Kidney capillary endothelial cell (primary cell): Measurements from ENCODE around the gene BEND7.
"Not testable (repeated sequence)": the region's sequence is repeated elsewhere in the genome, so short reads cannot be mapped to it uniquely, and the experiment has no call there.

Source experiments
- DNase-seq: peaks from one replicate; pipeline ENCODE4 v3.0.0-alpha.2; 2018; ENCODE audit warnings: low spot score

The BEND7 gene

DNA sequence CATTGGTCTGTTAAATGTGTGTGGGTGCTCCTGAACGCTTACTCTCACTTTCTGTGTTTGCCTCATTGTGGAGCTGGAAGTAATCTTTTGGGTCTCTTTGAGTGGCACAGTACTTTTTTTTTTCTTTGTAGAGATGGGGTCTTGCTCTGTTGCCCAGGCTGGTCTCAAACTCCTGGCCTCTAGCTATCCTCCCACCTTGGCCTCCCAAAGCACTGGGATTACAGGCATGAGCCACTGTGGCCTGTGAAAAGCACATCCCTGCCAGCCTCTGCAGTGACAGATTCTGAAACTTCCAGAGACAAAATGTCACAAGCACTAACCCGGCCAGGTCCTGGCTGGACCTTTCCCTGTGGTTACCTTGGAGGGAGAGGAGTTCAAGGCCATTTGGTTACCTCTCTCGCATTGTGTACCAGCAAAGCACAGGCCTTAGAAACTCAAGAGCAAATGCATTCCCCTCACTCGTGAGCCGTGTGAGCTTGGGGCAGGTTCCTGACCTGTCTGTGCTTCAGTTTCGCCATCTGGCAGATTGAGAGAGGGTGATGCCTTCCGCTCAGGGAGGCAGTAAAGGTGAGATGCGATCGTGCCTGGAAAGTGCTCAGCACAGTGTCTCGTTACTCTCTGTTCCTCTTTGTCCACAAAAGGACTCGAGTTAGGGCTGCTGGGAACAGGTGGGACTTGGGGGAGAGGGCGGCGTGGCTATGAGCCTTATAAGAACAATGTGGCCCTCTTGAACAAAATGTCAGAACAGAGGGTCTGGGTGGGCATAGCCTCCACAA, 108.1 kb downstream of the BEND7 start:
- no peak for DNase-seq

DNA sequence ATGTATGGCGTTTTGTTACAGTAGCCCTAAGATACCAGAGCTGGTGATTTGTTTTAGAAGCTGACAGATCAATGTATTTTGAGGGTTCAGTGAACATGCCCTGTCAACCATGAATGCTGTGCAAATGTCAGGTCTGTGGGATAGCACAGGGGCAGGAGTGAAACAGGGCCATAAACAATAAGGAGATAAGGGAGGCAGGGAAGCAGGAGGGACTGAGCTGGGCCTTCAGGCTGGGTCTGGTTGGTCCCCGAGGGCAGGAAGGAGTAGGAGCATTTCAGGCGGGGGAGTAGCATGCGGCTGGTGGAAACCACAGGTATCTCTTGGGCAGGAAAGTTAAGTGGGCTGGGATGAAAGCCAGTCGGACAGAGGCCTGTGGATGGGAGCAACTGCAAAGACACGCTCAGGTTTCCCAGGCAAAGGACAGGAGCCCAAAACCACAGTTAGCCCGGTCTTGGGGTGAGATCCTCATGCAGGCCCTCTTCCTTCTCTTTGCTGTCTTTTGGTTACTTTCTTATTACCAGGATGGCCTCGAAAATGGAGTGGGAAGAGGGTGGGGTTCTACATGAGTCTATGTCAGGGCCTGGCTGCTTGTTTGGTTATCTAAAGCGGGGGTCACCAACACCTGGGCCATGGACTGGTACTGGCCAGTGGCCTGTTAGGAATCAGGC, 111.2 kb downstream of the BEND7 start:
- DNase-seq = no peak

DNA sequence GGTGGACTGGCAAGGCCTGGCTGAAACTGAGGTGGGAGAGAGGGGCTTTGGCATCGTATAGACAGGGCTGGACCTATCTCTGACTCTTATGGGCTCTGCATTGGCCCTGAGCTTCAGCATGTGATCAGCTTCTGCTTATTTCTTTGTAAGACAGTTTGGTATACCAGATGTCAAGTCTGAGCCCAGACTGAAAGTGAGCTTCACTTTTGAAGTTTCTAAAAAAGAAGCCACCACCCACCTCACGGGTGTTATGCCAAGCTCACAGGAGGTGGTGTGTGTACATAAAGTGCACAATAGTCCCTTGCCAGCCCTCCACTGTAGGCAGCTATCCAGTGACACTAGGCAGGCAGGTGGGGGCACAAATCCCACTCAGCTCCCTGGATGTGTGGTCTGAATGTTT, 112.1 kb downstream of the BEND7 start:
- no peak for DNase-seq

DNA sequence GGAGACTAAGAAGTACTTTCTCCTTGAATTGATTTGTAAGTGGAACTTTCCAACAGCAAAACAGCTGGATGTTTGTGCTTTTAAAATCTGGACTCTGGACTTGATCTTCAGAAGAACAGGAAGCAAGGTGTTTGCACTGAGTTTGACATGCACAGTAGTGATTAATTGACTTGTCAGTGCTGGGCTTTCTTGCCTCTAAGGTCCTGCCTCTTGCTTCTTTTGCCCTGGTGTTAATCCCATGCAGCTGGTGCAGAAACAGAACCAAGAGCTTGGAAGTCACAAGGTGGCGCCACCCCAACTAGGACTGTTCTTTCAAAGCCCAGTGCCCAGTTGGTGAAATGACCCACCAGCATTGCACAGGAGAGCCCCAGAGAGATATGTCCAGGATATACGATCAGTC, 114.0 kb downstream of the BEND7 start:
- DNase-seq = peak; percentile 9

DNA sequence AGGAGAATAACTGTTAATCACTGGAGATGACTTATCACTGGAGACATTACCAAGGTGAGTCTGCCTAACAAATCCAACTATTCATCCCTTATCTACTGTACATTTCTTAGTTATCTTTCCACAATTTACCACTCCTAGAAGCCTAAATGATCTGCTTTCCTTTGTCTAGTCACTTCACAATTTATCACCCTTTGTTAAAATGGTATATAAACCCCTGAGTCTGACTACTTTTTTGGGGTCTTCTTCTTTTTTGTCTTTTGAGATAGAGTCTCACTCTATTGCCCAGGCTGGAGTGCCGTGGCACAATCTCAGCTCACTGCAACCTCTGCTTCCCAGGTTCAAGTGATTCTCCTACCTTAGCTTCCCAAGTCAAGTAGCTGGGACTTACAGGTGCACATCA, 114.7 kb downstream of the BEND7 start:
- no peak for DNase-seq

DNA sequence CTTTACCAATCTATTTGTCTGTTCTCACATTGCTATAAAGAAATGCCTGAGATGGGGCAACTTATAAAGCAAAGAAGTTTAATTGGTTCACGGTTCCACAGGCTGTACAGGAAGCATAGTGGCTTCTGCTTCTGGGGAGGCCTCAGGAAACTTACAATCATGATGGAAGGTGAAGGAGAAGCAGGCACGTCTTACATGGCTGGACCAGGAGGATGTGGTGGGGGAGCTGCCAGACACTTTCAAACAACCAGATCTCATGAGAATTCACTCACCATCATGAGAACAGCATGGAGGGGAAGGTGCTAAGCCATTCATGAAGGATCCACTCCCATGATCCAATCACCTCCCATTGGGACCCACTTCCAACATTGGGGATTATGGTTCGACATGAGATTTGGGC, 115.9 kb downstream of the BEND7 start:
- no peak for DNase-seq

DNA sequence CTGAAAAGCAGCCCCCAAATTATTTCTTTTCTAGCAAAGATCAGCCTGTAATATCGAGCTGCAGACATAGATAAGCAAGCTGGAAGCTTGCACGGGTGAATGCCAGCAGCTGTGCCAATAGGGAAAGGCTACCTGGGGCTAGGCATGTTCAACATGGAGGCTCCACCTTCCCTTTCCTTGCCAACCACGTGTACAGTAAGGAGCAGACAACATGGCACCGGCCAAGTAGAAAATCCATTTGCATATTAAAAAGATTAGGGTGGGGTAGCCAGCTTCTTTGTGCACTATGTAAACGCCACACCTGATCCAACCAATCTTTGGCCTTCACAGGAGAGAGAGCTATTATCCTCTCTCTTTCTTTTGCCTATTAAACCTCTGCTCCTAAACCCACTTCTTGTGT, 124.0 kb downstream of the BEND7 start:
- no peak for DNase-seq

DNA sequence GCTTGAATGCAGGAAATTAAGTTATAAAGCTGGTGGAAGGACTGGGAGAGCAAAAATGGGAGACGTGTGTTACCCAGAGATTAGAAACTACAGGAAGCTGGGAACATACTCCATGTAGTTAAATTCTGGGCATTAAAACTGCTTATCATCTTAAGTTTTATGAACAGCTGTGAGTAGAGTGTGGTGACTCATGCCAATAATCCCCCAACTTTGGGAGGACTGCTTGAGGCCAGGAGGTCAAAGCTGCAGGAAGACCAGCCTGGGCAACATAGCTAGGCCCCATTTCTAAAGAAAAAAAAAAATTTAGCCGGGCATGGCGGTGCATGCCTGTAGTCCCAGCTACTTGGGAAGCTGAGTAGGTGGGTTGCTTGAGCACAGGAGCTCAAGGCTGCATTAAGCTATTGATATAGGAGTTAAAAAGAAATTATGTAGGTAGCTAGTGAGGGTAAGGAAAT, 124.5 kb downstream of the BEND7 start:
- DNase-seq = no peak

DNA sequence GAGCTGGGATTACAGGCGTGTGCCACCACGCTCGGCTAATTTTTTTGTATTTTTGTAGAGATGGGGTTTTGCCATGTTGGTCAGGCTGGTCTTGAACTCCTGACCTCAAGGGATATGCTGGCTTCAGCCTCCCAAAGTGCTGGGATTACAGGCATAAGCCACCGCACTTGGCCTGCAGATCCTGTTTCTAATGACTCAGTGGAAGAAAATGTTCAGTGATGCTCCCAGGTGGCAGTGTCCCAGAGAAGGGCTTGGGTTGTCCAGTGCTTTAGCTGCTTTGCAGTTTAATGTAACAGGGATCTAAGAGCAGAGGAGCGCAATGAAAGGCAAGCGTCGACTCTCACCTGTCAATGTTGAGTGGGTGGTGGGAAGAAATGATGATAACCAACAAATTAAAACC, 125.4 kb downstream of the BEND7 start:
- DNase-seq = not testable (repeated sequence)

DNA sequence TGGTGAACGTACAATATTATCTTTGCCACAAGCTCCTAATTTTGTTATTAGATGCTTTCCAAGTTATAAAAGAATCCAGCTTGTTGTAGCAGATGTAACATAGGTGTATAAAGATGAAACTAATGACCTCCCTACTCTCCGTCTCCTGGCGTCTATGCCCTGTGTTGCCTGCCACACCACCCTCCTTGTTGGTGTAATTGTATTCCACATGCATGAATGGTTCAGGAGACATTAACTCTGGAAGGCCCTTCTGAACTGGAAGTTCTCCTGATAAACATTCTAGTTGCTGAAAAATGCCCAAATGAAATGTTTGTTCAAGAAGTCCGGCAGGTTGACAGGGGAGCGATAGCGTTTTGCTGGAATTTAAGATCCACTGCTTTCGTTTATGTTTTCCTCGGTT, 126.8 kb downstream of the BEND7 start:
- DNase-seq = no peak

DNA sequence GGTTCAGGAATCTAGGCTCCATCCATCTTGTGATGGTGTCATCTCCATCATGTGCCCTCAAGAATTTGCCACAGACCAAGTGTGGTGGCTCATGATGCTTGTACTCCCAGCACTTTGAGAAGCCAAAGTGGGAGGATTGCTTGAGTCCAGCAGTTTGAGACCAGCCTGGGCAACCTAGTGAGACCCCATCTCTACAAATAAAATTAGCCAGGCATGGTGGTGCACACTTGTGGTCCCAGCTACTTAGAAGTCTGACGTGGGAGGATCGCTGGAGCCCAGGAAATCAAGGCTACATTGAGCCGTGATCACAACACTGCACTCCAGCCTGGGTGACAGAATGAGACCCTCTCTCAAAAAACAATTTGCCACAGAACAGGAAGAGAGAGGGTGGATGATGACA, 127.7 kb downstream of the BEND7 start:
- no peak for DNase-seq

DNA sequence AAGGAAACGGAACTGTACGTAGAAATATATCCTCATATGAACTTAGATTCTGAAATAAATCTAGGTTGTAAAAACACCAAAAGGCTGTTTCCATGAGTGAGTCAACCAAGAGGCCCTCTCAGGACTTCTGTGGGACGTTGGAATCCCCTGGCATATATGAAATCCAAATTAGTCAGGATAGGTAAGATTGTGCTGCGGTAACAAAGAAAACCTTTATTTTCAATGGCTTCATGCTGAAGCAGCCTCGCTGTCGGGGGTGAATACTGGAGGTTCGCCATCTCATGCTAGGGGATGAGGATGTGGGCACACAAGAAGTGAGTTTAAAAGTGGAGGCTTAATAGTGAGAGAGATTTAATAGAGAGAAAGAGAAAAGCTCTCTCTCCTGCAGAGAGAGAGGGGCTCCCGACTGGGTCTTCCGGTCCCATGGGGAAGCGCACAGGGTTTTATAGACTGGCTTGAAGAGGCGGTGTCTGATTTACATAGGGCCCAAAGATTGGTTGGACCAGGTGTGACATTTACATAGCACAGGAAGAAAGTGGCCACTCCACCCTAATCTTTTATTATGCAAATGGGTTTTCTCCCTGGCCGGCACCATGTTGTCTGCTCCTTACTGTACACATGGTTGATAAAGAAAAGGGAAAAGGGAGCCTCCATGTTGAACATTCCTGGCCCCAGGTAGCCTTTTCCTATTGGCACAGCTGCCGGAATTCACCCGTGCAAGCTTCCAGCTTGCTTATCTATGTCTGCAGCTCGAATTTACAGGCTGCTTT, 128.4 kb downstream of the BEND7 start:
- no peak for DNase-seq

DNA sequence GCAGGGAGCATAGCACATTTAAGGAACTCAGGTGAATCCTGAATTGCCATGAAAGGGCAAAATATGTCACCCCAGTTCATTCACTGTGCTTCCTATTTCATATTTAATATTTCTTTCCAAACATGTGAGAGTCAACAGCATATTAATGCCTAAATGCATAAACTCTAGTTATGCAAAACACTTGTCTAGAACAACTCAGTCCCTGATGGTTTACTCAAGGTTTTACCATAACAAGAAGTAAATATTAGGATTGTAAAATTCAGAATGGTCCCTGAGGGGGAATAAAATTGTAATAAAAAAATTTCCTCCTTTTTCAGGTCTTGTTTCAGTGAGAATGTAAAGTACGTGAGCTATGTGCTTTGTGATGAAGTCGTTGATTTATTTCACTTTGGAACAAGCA, 129.1 kb downstream of the BEND7 start:
- DNase-seq = no peak

DNA sequence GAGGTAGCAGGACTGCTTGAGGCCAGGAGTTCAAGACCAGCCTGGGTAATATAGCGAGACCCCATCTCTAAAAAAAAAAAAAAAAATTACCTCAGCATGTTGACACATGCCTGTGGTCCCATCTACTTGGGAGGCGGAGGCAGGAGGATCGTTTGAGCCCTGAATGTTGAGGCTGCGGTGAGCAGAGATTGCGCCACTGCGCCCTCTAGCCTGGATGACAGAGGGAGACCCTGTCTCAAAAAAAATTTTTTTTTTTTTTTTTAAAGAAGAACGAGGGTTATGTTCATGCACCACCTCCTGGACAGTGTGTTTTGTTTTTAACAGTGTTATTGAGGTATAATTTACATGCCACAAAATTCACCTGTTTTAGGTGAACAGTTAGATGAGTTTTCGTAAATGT, 129.6 kb downstream of the BEND7 start:
- DNase-seq = no peak

DNA sequence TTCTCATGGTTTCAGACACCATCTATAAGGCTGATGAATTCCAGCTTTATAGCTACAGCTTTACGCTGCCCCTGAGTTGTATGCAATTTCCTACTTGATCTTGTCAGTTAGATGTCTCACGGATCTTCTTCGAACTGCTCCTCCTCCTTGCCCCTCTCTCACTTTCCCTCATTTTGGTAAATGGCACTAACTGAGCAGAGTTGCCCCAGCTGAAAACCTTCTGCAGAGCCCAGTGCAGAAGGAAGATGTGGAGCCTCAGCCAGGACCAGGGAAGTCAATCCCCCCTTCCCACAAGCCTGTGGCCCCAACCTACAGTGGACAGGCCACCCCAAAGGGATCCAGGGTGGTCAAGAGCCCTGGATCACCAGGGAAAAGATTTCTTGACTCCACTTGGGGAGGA, 131.8 kb downstream of the BEND7 start:
- no peak for DNase-seq

DNA sequence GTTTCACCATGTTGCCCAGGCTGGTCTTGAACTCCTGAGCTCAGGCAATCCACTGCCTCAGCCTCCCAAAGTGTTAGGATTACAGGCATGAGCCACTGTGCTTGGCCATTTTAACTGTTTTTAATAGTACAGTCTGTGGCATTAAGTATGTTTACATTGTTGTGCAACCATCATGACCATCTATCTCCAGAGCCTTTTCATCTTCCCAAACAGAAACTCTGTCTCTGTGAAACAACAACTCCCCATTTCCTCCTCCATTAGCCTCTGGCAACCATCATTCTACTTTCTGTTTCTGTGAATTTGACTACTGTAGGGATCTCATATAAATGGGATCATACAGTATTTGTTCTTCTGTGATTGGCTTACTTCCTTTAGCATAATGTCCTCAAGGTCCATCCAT, 132.4 kb downstream of the BEND7 start:
- no peak for DNase-seq

DNA sequence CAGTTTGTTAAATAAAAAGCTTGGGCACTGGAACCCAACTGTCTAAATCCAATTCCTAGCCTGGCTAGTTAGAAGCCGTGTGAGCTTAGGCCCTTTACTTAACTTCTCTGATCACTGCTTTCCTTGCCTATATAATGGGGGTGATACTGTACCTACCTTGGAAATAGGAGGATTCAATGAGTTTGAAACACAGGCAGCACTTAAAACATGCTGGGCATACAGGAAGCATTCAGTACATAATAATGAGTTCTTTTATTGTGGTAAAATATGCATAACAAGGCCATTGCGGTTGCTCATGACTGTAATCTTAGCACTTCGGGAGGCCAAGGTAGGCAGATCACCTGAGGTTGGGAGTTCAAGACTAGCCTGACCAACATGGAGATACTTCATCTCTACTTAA, 133.3 kb downstream of the BEND7 start:
- DNase-seq = no peak

DNA sequence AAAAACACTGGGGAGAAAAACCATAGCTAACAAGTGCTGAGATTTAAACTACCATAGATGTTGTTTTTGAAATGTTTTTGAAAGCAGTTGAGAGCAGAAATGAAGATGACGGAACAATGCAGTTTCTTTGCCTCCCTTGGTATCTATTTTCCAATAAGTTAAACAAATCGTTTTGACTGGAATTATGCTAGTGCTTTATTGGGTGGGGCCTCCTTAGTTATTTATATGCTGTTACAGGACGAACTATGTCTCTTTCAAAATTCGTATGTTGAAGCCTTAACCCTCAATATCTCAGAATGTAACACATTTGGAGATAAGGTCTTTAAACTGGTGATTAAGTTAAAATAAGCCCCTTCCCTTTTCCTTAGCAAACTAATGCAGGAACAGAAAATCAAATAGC, 135.2 kb downstream of the BEND7 start:
- DNase-seq = no peak

DNA sequence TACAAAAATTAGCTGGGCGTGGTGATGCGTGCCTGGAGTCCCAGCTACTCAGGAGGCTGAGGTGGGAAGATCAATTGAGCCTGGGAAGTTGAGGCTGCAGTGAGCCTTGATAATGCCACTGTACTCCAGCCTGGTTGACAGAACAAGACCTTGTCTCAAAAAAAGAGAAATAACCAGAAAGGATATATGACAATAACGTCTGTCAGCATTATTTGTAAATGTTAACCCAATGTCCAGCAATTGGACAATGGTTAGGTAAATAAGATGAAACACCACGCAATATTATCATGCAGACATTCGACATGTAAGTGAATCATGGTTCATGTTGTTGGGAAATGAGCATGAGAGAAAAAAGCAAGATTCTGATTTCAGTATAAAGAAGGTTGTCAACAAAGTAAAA, 136.1 kb downstream of the BEND7 start:
- no peak for DNase-seq
